ENCODE results near the gene CASP2. TPM values are rescaled to one million over a fixed set of nuclear protein-coding genes. Genes with fewer than 3 reads are reported as not detected.
A peak's percentile ranks its signal among the peaks of the same experiment; 100 is the strongest.

Gene CASP2
- polyA plus RNA-seq, 1 of the 3 experiments (the other 2 are of a cell fraction) = 19.7 TPM

DNA sequence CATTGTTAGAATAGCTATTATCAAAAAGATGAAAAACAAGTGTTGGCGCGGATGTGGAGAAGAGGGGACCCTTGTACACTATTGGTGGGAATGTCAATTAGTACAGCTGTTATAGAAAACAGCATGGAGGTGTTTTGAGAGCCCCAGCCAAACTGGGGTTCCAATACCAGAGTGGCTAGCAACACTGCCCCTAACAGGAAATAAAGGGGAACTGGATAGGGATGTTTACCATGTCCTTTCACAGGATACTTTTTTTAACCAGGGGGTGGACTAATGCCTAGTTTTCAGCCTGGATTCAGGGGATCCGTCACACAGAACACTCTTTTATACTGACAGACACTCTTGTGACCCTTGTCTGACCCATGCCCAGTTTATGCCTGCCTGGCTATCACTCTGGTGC, 31.8 kb upstream of the CASP2 start:
- Histone ChIP-seq H3K36me3 (replicated peaks in 1 of 2; ENCODE audit: control insufficient read depth in 1 of 2, insufficient read depth in 2 of 2, low read length in 1 of 2) (no peaks in the 10 kb centered on the region), H3K9me3 (peaks cover 11% of the 10 kb centered on the region; the same call in 1 of the 2 replicates), H3K79me2 (ENCODE audit: insufficient read depth) (no peaks in the 10 kb centered on the region), H3K27me3 (ENCODE audit: insufficient read depth) (no peaks in the 10 kb centered on the region), H4K20me1 (ENCODE audit: insufficient read depth) (no peaks in the 10 kb centered on the region), H3K9me2 (no peaks in the 10 kb centered on the region), H3F3A (replicated peaks; ENCODE audit: insufficient read depth) (no peaks in the 10 kb centered on the region), H3K27ac (ENCODE audit: low read depth in 2 of 2, low read length in 1 of 2) (no peak overlapping the region), H3K4me1 (ENCODE audit: control insufficient read depth in 1 of 2, insufficient read depth in 2 of 2, low read depth in 1 of 2, low read length in 1 of 2) (no peaks in the 10 kb centered on the region), H3K9ac (no peak overlapping the region), H3K4me2 (no peak overlapping the region), H3K4me3 (ENCODE audit: low read depth in 2 of 2, low read length in 1 of 2) (no peak overlapping the region), H2AFZ (ENCODE audit: low read depth) (no peak overlapping the region)
- CTCF ChIA-PET = interaction anchor here (0.6 to 2.5 kb wide), 4 partner anchors 13 to 124 kb away, joined by 3 to 12 read pairs (median 4); no protein-coding TSS in a partner anchor
- POLR2A ChIA-PET = no interaction called here
- no peak for DNase-seq
- no peak for TF ChIP-seq SMC3 (IDR thresholded peaks at IDR 0.05; ENCODE audit: low read depth, low read length)
- no peak for TF ChIP-seq RCOR1 (IDR thresholded peaks at IDR 0.05; ENCODE audit: low read length)
- no peak for TF ChIP-seq TAF1 (IDR thresholded peaks at IDR 0.05; ENCODE audit: borderline replicate concordance, low read depth, low read length)
- no peak for TF ChIP-seq NFIC (IDR thresholded peaks at IDR 0.05; ENCODE audit: borderline replicate concordance)
- TF ChIP-seq, protein P1, sequence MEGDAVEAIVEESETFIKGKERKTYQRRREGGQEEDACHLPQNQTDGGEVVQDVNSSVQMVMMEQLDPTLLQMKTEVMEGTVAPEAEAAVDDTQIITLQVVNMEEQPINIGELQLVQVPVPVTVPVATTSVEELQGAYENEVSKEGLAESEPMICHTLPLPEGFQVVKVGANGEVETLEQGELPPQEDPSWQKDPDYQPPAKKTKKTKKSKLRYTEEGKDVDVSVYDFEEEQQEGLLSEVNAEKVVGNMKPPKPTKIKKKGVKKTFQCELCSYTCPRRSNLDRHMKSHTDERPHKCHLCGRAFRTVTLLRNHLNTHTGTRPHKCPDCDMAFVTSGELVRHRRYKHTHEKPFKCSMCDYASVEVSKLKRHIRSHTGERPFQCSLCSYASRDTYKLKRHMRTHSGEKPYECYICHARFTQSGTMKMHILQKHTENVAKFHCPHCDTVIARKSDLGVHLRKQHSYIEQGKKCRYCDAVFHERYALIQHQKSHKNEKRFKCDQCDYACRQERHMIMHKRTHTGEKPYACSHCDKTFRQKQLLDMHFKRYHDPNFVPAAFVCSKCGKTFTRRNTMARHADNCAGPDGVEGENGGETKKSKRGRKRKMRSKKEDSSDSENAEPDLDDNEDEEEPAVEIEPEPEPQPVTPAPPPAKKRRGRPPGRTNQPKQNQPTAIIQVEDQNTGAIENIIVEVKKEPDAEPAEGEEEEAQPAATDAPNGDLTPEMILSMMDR (IDR thresholded peaks at IDR 0.05) = peak; percentile 21; the same call in 1 of the 2 replicates
- 71% methylated on average over 3 of the region's 3 CpGs for WGBS (ENCODE audit: low lambda C conversion rate)

- no peak overlapping the region for H3K27ac ChIP-seq (ENCODE audit: low read depth in 2 of 2, low read length in 1 of 2)
- no peak overlapping the region for H3K9ac ChIP-seq
- no peaks in the 10 kb centered on the region for H3K4me1 ChIP-seq (ENCODE audit: control insufficient read depth in 1 of 2, insufficient read depth in 2 of 2, low read depth in 1 of 2, low read length in 1 of 2)
- POLR2A ChIA-PET = no interaction called here
- H3K36me3 ChIP-seq (replicated peaks in 1 of 2; ENCODE audit: control insufficient read depth in 1 of 2, insufficient read depth in 2 of 2, low read length in 1 of 2) = no peaks in the 10 kb centered on the region
- no peak overlapping the region for H3K4me2 ChIP-seq
- H3K9me2 ChIP-seq = no peaks in the 10 kb centered on the region
- WGBS (ENCODE audit: low lambda C conversion rate) = 74% methylated on average over 4 of the region's 4 CpGs
- H3F3A ChIP-seq (replicated peaks; ENCODE audit: insufficient read depth) = no peaks in the 10 kb centered on the region
- no peaks in the 10 kb centered on the region for H3K79me2 ChIP-seq (ENCODE audit: insufficient read depth)
- H3K4me3 ChIP-seq (ENCODE audit: low read depth in 2 of 2, low read length in 1 of 2) = no peak overlapping the region
- CTCF ChIA-PET = interaction anchor here (0.6 to 1.5 kb wide), 3 partner anchors 11 to 67 kb away, joined by 3 to 4 read pairs (median 3); no protein-coding TSS in a partner anchor
- DNase-seq = no peak
- peaks cover 11% of the 10 kb centered on the region; the same call in 1 of the 2 replicates for H3K9me3 ChIP-seq
- no peaks in the 10 kb centered on the region for H4K20me1 ChIP-seq (ENCODE audit: insufficient read depth)
- no peaks in the 10 kb centered on the region for H3K27me3 ChIP-seq (ENCODE audit: insufficient read depth)
- TF ChIP-seq YY1 (IDR thresholded peaks at IDR 0.05; ENCODE audit: low read depth) = no peak
- no peak for TF ChIP-seq FOXJ3 (CRISPR knock-in tag; IDR thresholded peaks at IDR 0.05)
- H2AFZ ChIP-seq (ENCODE audit: low read depth) = no peak overlapping the region
Measured at GRCh38 chr7:143256932-143257331, 31.2 kb upstream of the CASP2 start.

- Histone ChIP-seq H4K20me1 (ENCODE audit: insufficient read depth) (no peaks in the 10 kb centered on the region), H3K9ac (no peak overlapping the region), H3F3A (replicated peaks; ENCODE audit: insufficient read depth) (no peaks in the 10 kb centered on the region), H3K4me1 (ENCODE audit: control insufficient read depth in 1 of 2, insufficient read depth in 2 of 2, low read depth in 1 of 2, low read length in 1 of 2) (no peaks in the 10 kb centered on the region), H3K27me3 (ENCODE audit: insufficient read depth) (no peaks in the 10 kb centered on the region), H3K4me2 (no peak overlapping the region), H2AFZ (ENCODE audit: low read depth) (no peak overlapping the region), H3K9me3 (peaks cover 11% of the 10 kb centered on the region; the same call in 1 of the 2 replicates), H3K36me3 (replicated peaks in 1 of 2; ENCODE audit: control insufficient read depth in 1 of 2, insufficient read depth in 2 of 2, low read length in 1 of 2) (no peaks in the 10 kb centered on the region), H3K79me2 (ENCODE audit: insufficient read depth) (no peaks in the 10 kb centered on the region), H3K4me3 (ENCODE audit: low read depth in 2 of 2, low read length in 1 of 2) (no peak overlapping the region), H3K27ac (ENCODE audit: low read depth in 2 of 2, low read length in 1 of 2) (no peak overlapping the region), H3K9me2 (no peaks in the 10 kb centered on the region)
- POLR2A ChIA-PET = no interaction called here
- CTCF ChIA-PET = interaction anchor here (0.9 to 1.5 kb wide), 6 partner anchors 11 to 151 kb away, joined by 3 to 5 read pairs (median 4); partner anchors contain the start of gene EPHA1
- no peak for DNase-seq
- TF ChIP-seq, protein P2, sequence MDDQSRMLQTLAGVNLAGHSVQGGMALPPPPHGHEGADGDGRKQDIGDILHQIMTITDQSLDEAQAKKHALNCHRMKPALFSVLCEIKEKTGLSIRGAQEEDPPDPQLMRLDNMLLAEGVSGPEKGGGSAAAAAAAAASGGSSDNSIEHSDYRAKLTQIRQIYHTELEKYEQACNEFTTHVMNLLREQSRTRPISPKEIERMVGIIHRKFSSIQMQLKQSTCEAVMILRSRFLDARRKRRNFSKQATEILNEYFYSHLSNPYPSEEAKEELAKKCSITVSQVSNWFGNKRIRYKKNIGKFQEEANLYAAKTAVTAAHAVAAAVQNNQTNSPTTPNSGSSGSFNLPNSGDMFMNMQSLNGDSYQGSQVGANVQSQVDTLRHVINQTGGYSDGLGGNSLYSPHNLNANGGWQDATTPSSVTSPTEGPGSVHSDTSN (IDR thresholded peaks at IDR 0.05) = no peak
- TF ChIP-seq RFX5 (IDR thresholded peaks at IDR 0.05; ENCODE audit: low read length) (no peak), NRF1 (IDR thresholded peaks at IDR 0.05; ENCODE audit: low read depth, low read length) (no peak), MEF2A (IDR thresholded peaks at IDR 0.05; ENCODE audit: borderline replicate concordance, low read depth) (no peak), ELF1 (IDR thresholded peaks at IDR 0.05) (no peak), USF2 (IDR thresholded peaks at IDR 0.05; ENCODE audit: borderline replicate concordance, low read depth, low read length) (no peak), TCF12 (IDR thresholded peaks at IDR 0.05) (no peak), EZH2phosphoT487 (IDR thresholded peaks at IDR 0.05; ENCODE audit: borderline replicate concordance, low read depth) (no peak), TAF1 (IDR thresholded peaks at IDR 0.05; ENCODE audit: borderline replicate concordance, low read depth, low read length) (no peak)
- WGBS (ENCODE audit: low lambda C conversion rate) = 41% methylated on average over 5 of the region's 5 CpGs
Measured at GRCh38 chr7:143257501-143257900, 30.6 kb upstream of the CASP2 start.

All from SK-N-SH (cell line).